HG02678 (cell line): ENCODE measurements around the gene UGP2.
A peak's percentile ranks its signal among the peaks of the same experiment; 100 is the strongest.
"Not testable (repeated sequence)": the region's sequence is repeated elsewhere in the genome, so short reads cannot be mapped to it uniquely, and the experiment has no call there.

Experiments
- ATAC-seq: cut with Tn5 transposase; IDR thresholded peaks from one replicate; pipeline ENCODE4 v1.9.1; 2021; ENCODE audit warnings: mild to moderate bottlenecking, moderate library complexity; ENCODE audit not compliant: unreplicated experiment

The UGP2 gene

DNA sequence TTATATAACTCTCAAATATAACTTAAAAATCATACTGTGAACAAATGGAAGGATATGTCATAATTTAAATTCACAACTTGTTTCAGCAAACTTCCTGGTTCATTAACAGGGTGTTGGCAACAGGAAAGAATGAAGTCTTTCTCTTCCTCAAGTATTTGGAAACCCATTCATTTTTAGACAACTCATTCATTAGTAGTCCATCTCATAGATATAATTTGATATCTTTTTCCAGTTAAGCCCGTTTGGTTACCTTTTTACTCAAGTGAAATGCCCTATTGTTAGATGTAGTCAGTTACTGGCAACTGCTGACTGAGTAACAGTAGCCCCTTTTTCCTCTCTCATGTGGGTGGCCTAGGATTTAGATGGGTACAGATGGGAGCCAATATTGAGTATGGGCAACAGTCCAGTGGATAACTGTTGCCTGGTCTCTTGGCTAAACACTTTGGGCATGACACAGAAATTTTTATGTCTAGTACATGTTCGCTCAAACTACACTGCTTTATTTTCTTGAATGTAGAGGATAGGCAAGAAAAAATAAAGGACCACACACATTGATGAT lies 4.6 kb upstream of the UGP2 start:
- no peak for ATAC-seq

- peak; percentile 32 for ATAC-seq
These were observed 1.5 kb upstream of the UGP2 start for GRCh38 chr2:63840081-63840784.

- peak; percentile 92 for ATAC-seq
These were observed 877 bp upstream of the UGP2 start for GRCh38 chr2:63840785-63841253.

DNA sequence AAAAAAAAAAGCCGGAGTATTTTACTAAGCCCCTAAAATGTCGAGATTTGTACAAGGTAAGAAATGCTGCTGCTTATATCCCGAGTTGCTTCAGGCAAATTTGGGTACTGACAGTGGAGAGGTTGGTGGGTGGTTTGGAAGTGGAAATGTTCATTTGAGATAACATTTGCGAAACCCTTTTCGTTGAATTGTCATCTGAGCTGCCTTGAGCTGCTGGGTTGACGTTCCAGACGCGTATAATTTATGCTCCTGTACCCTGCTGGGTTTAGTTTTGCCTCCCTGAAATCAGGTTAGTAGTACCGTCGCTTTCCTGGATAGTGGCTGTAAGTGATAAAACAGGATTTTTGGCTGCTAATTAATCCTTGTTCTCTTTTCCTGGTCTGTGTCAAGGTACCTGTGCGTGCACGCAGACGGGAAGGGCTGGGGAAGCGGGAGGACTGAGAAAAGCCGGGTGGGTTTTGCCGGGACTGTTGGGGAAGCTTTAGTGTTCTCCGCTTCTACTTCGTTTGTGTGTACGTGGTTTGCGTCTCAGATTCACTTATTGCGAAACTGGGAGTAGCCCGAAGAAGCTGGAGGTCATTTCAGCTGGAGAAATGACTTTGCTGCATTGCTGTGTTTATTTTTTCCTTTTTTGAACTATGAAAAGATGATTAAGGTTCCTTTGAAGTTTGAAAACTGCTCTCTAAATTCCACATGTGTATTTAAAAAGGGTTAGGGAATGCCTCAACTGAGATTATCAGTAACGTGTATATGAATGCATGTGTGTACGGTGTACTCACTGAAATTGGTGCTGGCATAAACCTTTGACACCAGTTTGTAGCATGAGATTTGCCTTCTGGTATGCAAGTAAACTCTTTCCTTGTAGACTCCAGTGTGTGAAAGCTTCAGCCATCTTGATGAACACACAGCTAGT lies 709 bp downstream of the UGP2 start:
- no peak for ATAC-seq

GRCh38 chr2:63843093-63843492 lies 1.4 kb downstream of the UGP2 start:
- no peak for ATAC-seq

DNA sequence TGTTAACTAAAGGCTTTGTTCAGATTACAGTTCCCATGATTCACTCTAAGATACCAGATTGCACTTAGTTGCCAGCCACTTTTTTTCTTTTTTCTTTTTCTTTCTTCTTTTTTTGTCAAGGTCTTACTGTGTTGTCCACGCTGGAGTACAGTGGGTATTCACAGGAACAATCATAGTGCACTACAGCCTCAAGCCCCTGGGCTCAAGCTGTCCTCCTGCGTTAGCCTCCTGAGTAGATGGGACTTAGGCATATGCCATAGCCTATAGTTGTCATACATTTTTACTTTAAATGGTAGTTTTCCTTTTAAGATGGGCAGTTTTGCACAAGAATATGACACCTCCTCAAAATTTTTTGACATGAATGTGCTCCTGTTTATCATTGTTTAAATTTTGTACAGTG lies 2.1 kb downstream of the UGP2 start:
- no peak for ATAC-seq

GRCh38 chr2:63844616-63845015 lies 2.9 kb downstream of the UGP2 start:
- no peak for ATAC-seq

GRCh38 chr2:63845866-63846265 lies 4.2 kb downstream of the UGP2 start:
- no peak for ATAC-seq

DNA sequence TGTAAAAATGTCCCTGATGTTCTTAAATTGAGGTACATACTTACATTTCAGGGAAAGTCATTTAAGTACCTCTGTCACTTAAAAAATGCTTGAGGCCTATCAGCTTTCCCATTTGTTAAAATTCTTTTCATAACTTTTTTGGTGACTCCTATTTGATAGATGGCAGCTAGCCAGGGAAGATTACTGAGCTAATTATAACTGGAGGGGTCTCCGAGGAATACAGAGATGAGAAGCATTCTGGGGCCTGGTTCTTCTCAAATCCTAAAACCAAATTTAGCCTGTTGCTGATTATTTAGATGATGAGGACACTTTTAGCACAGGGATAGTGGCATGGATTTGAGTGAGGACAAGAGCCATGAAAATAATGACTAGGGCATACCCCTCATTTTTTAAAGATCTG lies 4.8 kb downstream of the UGP2 start:
- ATAC-seq: no peak

DNA sequence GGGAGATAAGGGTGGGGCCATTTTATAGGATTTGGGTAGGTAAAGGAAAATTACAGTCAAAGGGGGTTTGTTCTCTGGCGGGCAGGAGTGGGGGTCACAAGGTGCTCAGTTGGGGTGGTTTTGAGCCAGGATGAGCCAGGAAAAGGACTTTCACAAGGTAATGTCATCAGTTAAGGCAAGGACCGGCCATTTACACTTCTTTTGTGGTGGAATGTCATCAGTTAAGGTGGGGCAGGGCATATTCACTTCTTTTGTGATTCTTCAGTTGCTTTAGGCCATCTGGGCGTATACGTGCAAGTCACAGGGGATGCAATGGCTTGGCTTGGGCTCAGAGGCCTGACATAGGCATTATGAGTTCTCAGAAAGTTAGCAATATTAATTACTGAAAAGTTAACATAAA lies 5.9 kb downstream of the UGP2 start:
- not testable (repeated sequence) for ATAC-seq

DNA sequence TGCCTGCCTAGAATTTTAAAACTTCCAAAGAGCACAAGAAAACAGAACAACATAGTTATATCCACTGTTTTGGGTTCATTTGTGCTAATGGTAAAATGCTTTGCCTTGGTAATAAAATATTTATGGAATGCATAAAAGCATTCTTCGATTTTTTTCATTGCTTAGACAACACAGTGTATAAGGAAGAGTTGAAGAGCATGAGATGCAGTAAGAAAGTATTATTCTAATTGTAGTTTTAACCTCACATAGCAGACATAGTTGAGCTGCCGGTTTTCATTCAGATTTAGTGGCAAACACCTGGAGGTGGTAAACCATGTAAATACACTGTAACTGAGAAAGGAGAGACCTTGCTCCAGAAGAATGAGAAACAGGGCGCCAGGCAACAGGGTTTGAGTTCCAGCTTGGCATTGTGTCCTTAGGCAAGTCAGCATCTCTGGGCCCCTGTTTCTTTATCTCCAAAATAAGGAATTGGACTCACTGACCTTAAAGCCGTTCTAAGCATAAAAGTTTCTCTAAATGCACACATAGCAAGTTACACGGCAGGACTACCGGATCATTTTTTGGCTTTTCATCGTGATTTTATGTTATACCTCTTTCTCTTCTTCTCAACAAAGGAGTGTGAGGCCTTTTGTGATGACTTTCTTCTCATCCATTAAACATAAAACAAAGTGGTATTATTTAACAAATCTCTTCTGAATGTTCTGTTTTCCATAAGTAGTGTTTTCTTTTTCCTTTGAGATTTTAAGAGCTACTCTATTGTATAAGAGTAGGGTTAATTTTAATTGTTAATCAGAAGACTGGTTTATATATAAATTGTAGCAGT lies 7.9 kb downstream of the UGP2 start:
- no peak for ATAC-seq

DNA sequence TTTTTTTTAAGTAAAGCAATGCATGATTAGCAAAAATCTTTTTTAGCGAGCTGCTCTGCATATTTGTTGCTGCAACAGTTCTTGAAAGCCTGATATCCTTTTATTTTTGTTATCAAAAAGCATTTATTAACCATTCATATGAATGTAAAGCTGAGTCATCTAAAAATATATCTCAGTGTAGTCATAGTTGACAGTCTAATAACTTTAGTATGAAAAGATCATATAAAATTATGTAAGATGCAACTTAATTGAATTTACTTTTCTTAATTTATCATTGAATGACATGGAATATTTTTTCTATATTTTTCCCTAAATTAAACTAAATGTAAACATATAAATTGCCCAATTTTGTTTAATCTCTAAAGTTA lies 8.5 kb downstream of the UGP2 start:
- no peak for ATAC-seq

GRCh38 chr2:63850649-63851048 lies 9.0 kb downstream of the UGP2 start:
- ATAC-seq: no peak

DNA sequence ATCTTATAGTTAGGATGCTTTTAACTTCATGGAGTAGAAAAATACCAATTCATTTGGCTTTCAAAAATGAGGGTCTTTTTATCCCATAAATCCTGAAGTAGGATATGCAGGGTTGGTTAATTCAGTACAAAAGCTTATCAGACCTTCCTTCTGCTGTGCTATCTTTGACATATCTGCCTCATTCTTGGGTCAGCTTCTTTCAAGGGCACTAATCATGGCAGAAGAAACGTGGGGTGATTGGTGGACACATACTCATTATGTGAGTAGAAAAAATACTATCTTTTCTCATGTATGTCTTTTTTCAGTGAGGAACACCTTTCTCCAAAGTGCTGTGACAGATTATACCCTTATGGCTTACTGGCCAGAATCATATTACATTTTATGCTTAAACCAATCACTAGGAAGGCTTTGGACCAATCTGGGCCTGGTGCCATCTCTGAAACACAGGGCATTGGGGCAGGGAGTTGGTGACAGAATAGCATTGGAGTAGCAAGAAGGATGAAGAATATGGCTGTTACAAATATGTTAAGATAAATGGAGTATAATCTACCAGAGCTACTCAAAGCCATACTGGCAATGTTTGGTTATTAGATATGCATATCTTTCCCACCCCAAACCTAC lies 10.1 kb downstream of the UGP2 start:
- ATAC-seq: no peak

DNA sequence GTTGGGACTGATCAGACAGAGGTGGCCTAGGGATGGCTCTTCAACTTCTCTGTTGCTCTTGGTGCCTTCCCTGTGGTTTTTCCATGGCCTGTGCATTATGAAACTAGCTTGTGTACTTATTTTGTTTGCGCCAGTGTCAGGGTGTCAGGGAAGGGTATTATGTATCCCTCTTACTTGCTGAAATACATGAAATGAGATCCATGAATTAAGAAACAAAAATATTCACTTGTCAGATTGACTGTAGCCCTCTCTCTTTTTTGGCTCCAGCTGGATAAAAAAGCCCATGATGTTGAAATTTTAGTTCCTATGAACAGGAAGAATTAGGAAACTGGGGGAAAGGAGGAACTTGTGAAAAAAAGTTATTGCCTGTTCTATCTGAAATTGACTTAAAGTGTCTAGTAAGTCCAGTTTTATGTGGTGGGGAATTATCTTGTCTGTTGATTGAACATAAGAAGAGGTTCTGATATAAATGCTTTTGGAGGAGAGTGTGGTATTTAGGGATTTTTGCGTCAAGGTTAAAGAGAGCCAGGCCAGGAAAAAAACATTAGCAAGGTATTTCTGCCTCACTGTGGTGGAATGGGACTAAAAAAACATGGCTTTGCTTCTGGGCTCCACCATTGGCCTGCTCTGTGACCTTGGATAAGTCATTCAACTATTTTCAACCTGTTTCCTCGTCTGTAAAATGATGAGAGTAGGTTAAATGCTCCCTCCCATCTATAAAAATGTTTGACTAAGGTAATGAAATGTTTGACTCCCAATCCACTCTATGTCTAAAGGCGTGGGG lies 12.0 kb downstream of the UGP2 start:
- ATAC-seq: no peak

GRCh38 chr2:63855418-63856302 lies 14.0 kb downstream of the UGP2 start:
- no peak for ATAC-seq

DNA sequence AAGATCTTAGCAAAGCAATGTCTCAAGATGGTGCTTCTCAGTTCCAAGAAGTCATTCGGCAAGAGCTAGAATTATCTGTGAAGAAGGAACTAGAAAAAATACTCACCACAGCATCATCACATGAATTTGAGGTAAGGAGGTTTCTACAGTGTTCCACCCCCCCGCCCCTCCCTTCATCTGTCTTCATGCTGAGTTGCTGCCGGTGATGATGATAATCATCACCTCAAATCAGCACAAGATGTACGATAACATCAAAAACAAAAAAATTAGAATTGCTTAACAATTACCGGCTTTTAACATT lies 14.6 kb downstream of the UGP2 start:
- no peak for ATAC-seq

GRCh38 chr2:63858291-63858690 lies 16.6 kb downstream of the UGP2 start:
- ATAC-seq: no peak

DNA sequence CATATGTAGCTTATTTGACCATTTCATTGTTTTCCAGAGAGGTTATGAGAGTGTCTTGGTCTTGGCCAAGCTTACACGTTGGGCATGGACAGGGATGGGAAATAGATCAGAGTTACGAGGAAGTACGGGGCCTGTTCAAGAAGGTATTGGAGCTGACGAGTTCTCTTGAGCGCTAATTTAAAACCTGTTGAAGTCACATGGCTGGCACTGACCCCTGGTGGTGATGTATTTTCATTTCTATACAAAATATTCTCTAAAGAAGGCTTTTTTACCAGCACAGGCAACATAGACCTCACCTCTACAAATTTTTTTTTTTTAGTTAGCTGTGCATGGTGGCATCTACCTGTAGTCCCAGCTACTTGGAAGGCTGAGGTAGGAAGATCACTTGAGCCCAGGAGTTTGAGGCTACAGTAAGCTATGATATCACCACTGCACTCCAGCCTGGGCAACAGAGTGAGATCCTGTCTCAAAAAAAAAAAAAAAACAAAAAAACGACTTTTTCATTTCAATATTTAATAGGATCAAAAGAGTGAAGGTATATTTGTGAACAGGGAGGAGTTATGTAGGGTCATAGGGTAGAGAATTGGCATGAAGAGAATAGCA lies 19.6 kb downstream of the UGP2 start:
- peak; percentile 75 for ATAC-seq
